SK-N-MC (cell line): ENCODE measurements around the gene CSH2.

Experiments
- DNase-seq: peaks from one replicate; pipeline ENCODE4 v3.0.0-alpha.2; 2011; ENCODE audit warnings: low read depth, low spot score
- H3K27ac ChIP-seq: fragments of 200-600 bp; sonication (generic); 2 replicates; pipeline ENCODE4 v1.5.1; 2016; ENCODE audit warnings: mixed run types
- H3K36me3 ChIP-seq: fragments of 200-600 bp; sonication (generic); 2 replicates; pipeline ENCODE4 v1.6.1; 2017; ENCODE audit warnings: antibody characterized with exemption, low read length, mixed read lengths; ENCODE audit not compliant: insufficient read depth
- H3K4me3 ChIP-seq: fragments of 200-600 bp; sonication (generic); 2 replicates; pipeline ENCODE4 v1.5.1; 2016
- H3K9ac ChIP-seq: fragments of 200-600 bp; sonication (generic); 2 replicates; pipeline ENCODE4 v1.8.0; 2017; ENCODE audit warnings: mixed run types, mixed read lengths; ENCODE audit not compliant: insufficient read length
- H3K9me3 ChIP-seq: fragments of 200-600 bp; sonication (generic); 2 replicates; pipeline ENCODE4 v1.6.1; 2017; ENCODE audit warnings: low read depth, mild to moderate bottlenecking, antibody characterized with exemption, low read length, moderate library complexity, mixed read lengths
- EZH2 ChIP-seq: fragments of 200-600 bp; sonication (generic); IDR thresholded peaks from one replicate; pipeline ENCODE4 v1.6.1; 2017; ENCODE audit warnings: antibody characterized with exemption
- FOXP2 ChIP-seq: optimal IDR thresholded peaks from 2 replicates; pipeline ENCODE3; 2011; ENCODE audit warnings: mild to moderate bottlenecking, moderate library complexity; ENCODE audit not compliant: insufficient read depth; ENCODE audit errors: extremely low read length, control extremely low read depth
- POLR2AphosphoS5 ChIP-seq: IDR thresholded peaks from 2 replicates; pipeline ENCODE4 v1.6.1; 2012; ENCODE audit warnings: mild to moderate bottlenecking, low read depth, low read length, borderline replicate concordance

CSH2 gene

GRCh38 chr17:63827002-63827800, 46.3 kb downstream of the CSH2 start, which contains the start of the genes FTSJ3 and PSMC5:
Gene FTSJ3 (minus strand): TSS chr17:63827663. CDS start chr17:63826902, 761 bp downstream.
Gene PSMC5 (plus strand): TSS chr17:63827431. CDS start chr17:63827491, 60 bp downstream.
- peak within 1 kb of the TSS; percentile 98 for H3K27ac ChIP-seq
- H3K9ac ChIP-seq = peak within 1 kb of the TSS; percentile 98
- H3K36me3 ChIP-seq = peaks cover 72% of the 10 kb centered on the region
- peak; percentile 95 for TF ChIP-seq POLR2AphosphoS5
- TF ChIP-seq FOXP2 = no peak
- H3K9me3 ChIP-seq = no peaks in the 10 kb centered on the region
- peak within 1 kb of the TSS; percentile 99 for H3K4me3 ChIP-seq
- peak; percentile 81 for DNase-seq

- H3K9me3 ChIP-seq = no peaks in the 10 kb centered on the region
- peak overlapping the region; percentile 99 for H3K4me3 ChIP-seq
- H3K27ac ChIP-seq = peak overlapping the region; percentile 98
- peak overlapping the region; percentile 98 for H3K9ac ChIP-seq
- no peak for DNase-seq
- H3K36me3 ChIP-seq = peaks cover 72% of the 10 kb centered on the region
- no peak for TF ChIP-seq EZH2
- no peak for TF ChIP-seq FOXP2
- no peak for TF ChIP-seq POLR2AphosphoS5
These were observed 46.9 kb downstream of the CSH2 start for GRCh38 chr17:63826468-63827001.

- Histone ChIP-seq H3K9me3 (no peaks in the 10 kb centered on the region), H3K9ac (no peak overlapping the region), H3K36me3 (peaks cover 72% of the 10 kb centered on the region), H3K4me3 (no peak overlapping the region), H3K27ac (no peak overlapping the region)
- TF ChIP-seq POLR2AphosphoS5 (no peak), FOXP2 (no peak), EZH2 (no peak)
- DNase-seq = no peak
These were observed 49.1 kb downstream of the CSH2 start for GRCh38 chr17:63824362-63824761.

GRCh38 chr17:63823659-63824331, 49.7 kb downstream of the CSH2 start:
- Histone ChIP-seq H3K27ac (no peak overlapping the region), H3K9ac (no peak overlapping the region), H3K36me3 (peaks cover 72% of the 10 kb centered on the region), H3K4me3 (no peak overlapping the region), H3K9me3 (no peaks in the 10 kb centered on the region)
- TF ChIP-seq POLR2AphosphoS5 (no peak), FOXP2 (no peak), EZH2 (no peak)
- no peak for DNase-seq

GRCh38 chr17:63822537-63822936, 50.9 kb downstream of the CSH2 start:
- no peak for DNase-seq
- TF ChIP-seq FOXP2 (no peak), POLR2AphosphoS5 (no peak), EZH2 (no peak)
- Histone ChIP-seq H3K9me3 (no peaks in the 10 kb centered on the region), H3K27ac (no peak overlapping the region), H3K9ac (no peak overlapping the region), H3K36me3 (peaks cover 82% of the 10 kb centered on the region), H3K4me3 (no peak overlapping the region)
